Lower lobe of right lung (tissue), 2 donors: Measurements from ENCODE around the gene PUS1. TPM values are rescaled to one million over a fixed set of nuclear protein-coding genes. Genes with fewer than 3 reads are reported as not detected.
"Not testable (repeated sequence)": the region's sequence is repeated elsewhere in the genome, so short reads cannot be mapped to it uniquely, and the experiment has no call there.

Experiments used
- ATAC-seq, 2 donors: fragments of 200-7000 bp; cut with Tn5 transposase; one replicate each; pipeline ENCODE4 v1.9.1; 2020 to 2022; ENCODE audit warnings: mild to moderate bottlenecking in 2 of 2, moderate library complexity in 2 of 2
- DNase-seq: peaks from one replicate; pipeline ENCODE4 v3.0.0-alpha.2; 2020
- H3K27ac ChIP-seq: fragments of 200-600 bp; one replicate; pipeline ENCODE4 v1.8.0; 2022
- H3K27me3 ChIP-seq: fragments of 200-600 bp; one replicate; pipeline ENCODE4 v1.8.0; 2022; ENCODE audit warnings: low read depth
- H3K36me3 ChIP-seq: fragments of 200-600 bp; one replicate; pipeline ENCODE4 v1.8.0; 2022; ENCODE audit warnings: mild to moderate bottlenecking
- H3K4me1 ChIP-seq: fragments of 200-600 bp; one replicate; pipeline ENCODE4 v1.8.0; 2022
- H3K4me3 ChIP-seq: fragments of 200-600 bp; one replicate; pipeline ENCODE4 v1.8.0; 2022; ENCODE audit warnings: mild to moderate bottlenecking
- H3K9me3 ChIP-seq: fragments of 200-600 bp; one replicate; pipeline ENCODE4 v1.8.0; 2022
- CTCF ChIP-seq: fragments of 200-600 bp; IDR thresholded peaks from one replicate; pipeline ENCODE4 v1.8.0; 2022; ENCODE audit warnings: antibody characterized with exemption, mild to moderate bottlenecking
- intact Hi-C: fragments of 100-400 bp; cut with DNase I; formaldehyde crosslinking; loops from one replicate; pipeline ENCODE4 v1.11.0; 2022
- total RNA-seq: library from RNA; stranded (reverse); fragmentation: NEBNext Ultra II Directional; extraction: Animal tissue kit (Norgen Biotek cat#: 25700); gene quantifications from one replicate; pipeline ENCODE4 v1.2.1, GENCODE V29; 2021
- donor health status: DM: no; HTN: yes; CAD: no; lungs with severe emphysema.

The PUS1 gene
- total RNA-seq, 1 donor from 2014 or later: 19.1 TPM

DNA sequence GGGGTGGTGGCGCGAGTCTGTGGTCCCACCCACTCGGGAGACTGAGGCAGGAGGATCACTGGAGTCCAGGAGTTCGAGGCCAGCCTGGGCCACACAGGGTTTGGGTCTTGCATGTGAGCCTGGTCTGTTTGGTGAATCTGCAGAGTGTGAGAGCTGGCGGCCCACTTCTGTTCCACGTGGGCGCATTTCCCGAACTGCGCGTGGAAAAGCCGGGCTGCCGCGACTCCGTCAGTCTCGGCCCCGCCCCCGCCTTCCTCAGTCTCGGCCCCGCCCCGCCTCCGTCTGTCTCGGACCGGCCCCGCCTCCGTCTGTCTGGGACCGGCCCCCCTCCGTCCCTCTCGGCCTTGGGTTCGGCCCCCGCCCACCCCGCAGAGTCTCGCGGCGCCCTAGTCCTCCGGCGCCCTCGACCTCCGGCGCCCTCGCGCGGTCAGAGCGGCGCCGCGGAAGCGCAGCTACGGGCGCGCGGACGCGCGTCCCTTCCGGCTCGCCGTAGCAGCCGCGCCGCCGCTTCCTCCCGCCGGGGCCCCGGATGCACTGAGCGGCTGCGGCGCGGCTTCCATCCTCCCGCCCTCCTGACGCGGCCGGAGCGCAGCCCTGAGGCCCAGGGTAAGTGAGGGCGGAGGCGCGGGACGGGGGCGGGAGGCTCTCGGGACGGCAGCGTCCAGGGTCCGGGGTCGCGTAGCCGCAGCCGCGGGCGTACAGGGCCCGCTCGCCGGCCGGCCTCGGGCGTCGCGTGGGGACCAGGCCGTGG is 20.5 kb downstream of the PUS1 start, which contains the start of gene EP400:
Gene EP400 (plus strand): TSS at position 512 of the 751 bp plus-strand sequence. CDS start 10,678 bp downstream, outside the sequence.
- peak within 1 kb of the TSS; percentile 85 for H3K27ac ChIP-seq
- intact Hi-C loops: no loop called here
- TF ChIP-seq CTCF: peak; percentile 35
- peak; percentile 98 for DNase-seq
- no peaks in the 10 kb centered on the region for H3K27me3 ChIP-seq
- peaks cover 33% of the 10 kb centered on the region for H3K4me1 ChIP-seq
- peak within 1 kb of the TSS; percentile 96 for H3K4me3 ChIP-seq
- peaks cover 5% of the 10 kb centered on the region for H3K36me3 ChIP-seq
- no peaks in the 10 kb centered on the region for H3K9me3 ChIP-seq
- ATAC-seq: peak; percentile 98 to 99

GRCh38 chr12:131950182-131950913 is 21.3 kb downstream of the PUS1 start:
- TF ChIP-seq CTCF: no peak
- Histone ChIP-seq H3K27me3 (no peaks in the 10 kb centered on the region), H3K4me1 (peaks cover 33% of the 10 kb centered on the region), H3K36me3 (no peaks in the 10 kb centered on the region), H3K4me3 (peak overlapping the region; percentile 96), H3K9me3 (no peaks in the 10 kb centered on the region), H3K27ac (peak overlapping the region; percentile 85)
- intact Hi-C loops: no loop called here
- ATAC-seq: peak; percentile 15 to 53
- DNase-seq: peak; percentile 61

DNA sequence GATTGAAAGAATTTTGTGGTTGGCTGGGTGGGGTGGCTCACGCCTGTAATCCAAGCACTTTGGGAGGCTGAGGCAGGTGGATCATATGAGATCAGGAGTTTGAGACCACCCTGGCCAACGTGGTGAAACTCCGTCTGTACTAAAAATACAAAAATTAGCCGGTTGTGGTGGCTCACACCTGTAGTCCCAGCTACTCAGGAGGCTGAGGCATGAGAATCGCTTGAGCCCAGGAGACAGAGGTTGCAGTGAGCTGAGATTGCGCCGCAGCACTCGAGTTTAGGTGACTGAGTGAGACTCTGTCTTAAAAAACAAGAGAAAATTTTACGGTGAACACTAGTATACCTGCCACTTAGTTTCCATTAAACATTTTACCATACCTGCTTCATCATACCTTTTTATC is 24.7 kb downstream of the PUS1 start:
- H3K36me3 ChIP-seq, H3K4me3 ChIP-seq, H3K9me3 ChIP-seq, DNase-seq, H3K27ac ChIP-seq, intact Hi-C loops, ATAC-seq, H3K27me3 ChIP-seq: not testable (repeated sequence)
- H3K4me1 ChIP-seq: peaks cover 42% of the 10 kb centered on the region

DNA sequence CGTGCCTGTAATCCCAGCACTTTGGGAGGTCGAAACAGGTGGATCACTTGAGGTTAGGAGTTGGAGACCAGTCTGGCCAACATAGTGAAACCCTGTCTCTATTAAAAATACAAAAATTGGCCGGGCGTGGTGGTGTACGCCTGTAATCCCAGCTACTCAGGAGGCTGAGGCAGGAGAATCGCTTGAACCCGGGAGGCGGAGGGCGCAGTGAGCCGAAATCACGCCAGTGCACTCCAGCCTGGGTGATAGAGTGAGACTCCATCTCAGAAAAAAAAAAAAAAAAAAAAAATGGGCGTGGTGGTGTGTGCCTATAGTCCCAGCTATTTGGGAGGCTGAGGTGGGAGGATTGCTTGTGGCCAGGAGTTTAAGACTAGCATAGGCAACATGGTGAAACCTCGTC is 25.4 kb downstream of the PUS1 start:
- H3K27me3 ChIP-seq, H3K4me3 ChIP-seq, H3K9me3 ChIP-seq, intact Hi-C loops, ATAC-seq, H3K27ac ChIP-seq, DNase-seq, H3K36me3 ChIP-seq: not testable (repeated sequence)
- H3K4me1 ChIP-seq: peaks cover 40% of the 10 kb centered on the region

GRCh38 chr12:131959116-131959515 is 30.0 kb downstream of the PUS1 start:
- intact Hi-C loops: no loop called here

More at GRCh38 chr12:131959116-131959515, 30.0 kb downstream of the PUS1 start:
- H3K27ac ChIP-seq: no peak overlapping the region
- peaks cover 16% of the 10 kb centered on the region for H3K36me3 ChIP-seq
- TF ChIP-seq CTCF: no peak
- no peaks in the 10 kb centered on the region for H3K27me3 ChIP-seq
- ATAC-seq (no peak), DNase-seq (no peak)
- peaks cover 24% of the 10 kb centered on the region for H3K4me1 ChIP-seq
- H3K4me3 ChIP-seq: no peak overlapping the region
- no peaks in the 10 kb centered on the region for H3K9me3 ChIP-seq
